Measurements from ENCODE around the gene ELMO1.

DNA sequence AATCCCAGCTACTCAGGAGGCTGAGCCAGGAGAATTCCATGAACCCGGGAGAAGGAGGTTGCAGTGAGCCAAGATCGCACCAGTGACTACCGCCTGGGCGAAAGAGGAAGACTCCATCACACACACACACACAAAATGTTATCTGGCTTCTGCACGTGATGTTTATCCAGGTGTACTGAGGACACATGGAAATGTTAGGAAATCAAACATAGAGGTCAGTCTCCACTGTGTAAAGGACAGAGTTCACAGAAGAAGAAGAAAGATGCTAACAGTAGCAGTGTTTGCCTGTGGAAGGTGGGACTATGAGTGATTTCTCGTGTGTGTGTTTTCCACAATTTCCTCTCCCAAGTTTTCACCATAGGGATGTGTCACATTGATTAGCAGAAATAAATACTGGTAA, 256.9 kb downstream of the ELMO1 start:
- TF ChIP-seq, protein P1, sequence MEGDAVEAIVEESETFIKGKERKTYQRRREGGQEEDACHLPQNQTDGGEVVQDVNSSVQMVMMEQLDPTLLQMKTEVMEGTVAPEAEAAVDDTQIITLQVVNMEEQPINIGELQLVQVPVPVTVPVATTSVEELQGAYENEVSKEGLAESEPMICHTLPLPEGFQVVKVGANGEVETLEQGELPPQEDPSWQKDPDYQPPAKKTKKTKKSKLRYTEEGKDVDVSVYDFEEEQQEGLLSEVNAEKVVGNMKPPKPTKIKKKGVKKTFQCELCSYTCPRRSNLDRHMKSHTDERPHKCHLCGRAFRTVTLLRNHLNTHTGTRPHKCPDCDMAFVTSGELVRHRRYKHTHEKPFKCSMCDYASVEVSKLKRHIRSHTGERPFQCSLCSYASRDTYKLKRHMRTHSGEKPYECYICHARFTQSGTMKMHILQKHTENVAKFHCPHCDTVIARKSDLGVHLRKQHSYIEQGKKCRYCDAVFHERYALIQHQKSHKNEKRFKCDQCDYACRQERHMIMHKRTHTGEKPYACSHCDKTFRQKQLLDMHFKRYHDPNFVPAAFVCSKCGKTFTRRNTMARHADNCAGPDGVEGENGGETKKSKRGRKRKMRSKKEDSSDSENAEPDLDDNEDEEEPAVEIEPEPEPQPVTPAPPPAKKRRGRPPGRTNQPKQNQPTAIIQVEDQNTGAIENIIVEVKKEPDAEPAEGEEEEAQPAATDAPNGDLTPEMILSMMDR (IDR thresholded peaks at IDR 0.05), result no peak
- no peak for TF ChIP-seq ZFX (IDR thresholded peaks at IDR 0.05; ENCODE audit: borderline replicate concordance)

Measured in 22Rv1 (cell line).